Measurements from ENCODE around the gene GPR62. TPM values are rescaled to one million over a fixed set of nuclear protein-coding genes. Genes with fewer than 3 reads are reported as not detected.
A peak's percentile ranks its signal among the peaks of the same experiment; 100 is the strongest.

Gene GPR62
- total RNA-seq, 2 experiments from 2014 or later, result not detected

- ChIA-PET POLR2A (interaction anchor here (0.9 to 4.2 kb wide), 13 partner anchors 10 to 257 kb away, joined by 3 to 37 read pairs (median 5); partner anchors contain the start of genes ABHD14A, ABHD14B, ACY1 and PCBP4), CTCF (interaction anchor here (0.7 to 3.5 kb wide), 20 partner anchors 8 to 441 kb away, joined by 3 to 52 read pairs (median 4); partner anchors contain the start of genes ABHD14A, ABHD14B, ACY1 and DUSP7)
- Mint-ChIP-seq H3K27me3 (no peaks in the 10 kb centered on the region), H3K9me3 (no peaks in the 10 kb centered on the region), H3K36me3 (ENCODE audit: low read depth) (peaks cover 2% of the 10 kb centered on the region), H3K4me1 (peaks cover 33% of the 10 kb centered on the region), H3K27ac (peak overlapping the region; percentile 84), H3K4me3 (peak overlapping the region; percentile 83)
- DNase-seq, result peak; percentile 68
Measured at GRCh38 chr3:51942603-51943450, 12.4 kb upstream of the GPR62 start.

DNA sequence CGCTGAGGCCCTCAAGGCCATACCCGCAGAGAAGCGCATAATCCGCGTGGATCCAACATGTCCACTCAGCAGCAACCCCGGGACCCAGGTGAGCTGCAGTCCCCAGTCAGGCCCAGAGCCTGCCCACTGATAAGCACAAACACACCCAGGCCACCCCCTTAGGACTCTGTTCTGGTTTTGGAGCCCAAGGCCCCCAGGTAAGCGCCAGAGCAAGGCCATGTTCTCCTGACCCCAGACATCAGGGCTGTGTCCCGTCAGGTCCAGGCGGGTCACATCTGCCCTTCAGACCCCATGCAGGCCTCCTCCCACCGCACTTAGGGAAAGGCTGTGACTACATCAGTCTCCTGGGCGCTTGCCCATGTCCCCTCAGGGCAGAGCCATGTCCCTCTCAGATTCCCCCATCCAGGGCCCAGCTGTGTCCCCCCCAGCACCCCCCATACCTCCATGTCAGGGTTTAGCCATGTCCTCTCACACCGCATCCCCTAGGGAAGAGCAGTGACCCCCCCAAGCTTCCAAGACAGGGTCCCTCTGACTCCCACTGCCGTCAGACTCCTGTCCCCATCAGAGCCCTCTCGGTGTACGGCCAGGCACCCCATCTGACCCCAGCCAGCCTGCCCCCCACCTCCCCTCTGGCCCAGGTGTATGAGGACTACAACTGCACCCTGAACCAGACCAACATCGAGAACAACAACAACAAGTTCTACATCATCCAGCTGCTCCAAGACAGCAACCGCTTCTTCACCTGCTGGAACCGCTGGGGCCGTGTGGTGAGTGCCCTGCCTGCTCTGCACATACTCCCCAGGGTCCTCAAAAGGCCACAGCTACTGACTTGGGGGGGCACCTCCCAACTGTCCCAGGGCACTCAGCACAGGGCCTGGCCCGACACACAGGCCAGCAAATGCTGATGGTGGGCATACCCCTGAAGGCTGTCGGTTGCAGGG, 11.5 kb upstream of the GPR62 start:
- no peak for DNase-seq
- H3K36me3 Mint-ChIP-seq (ENCODE audit: low read depth), result peaks cover 2% of the 10 kb centered on the region
- POLR2A ChIA-PET, result interaction anchor here (1.0 to 4.2 kb wide), 7 partner anchors 10 to 51 kb away, joined by 3 to 37 read pairs (median 3); partner anchors contain the start of genes ABHD14A, ABHD14B and RPL29
- peak overlapping the region; percentile 83 for H3K4me3 Mint-ChIP-seq
- H3K9me3 Mint-ChIP-seq, result no peaks in the 10 kb centered on the region
- H3K27me3 Mint-ChIP-seq, result no peaks in the 10 kb centered on the region
- CTCF ChIA-PET, result interaction anchor here (0.7 to 3.5 kb wide), 9 partner anchors 8 to 112 kb away, joined by 3 to 52 read pairs (median 4); partner anchors contain the start of genes ABHD14A, ABHD14B, DUSP7 and RPL29
- peaks cover 33% of the 10 kb centered on the region for H3K4me1 Mint-ChIP-seq
- H3K27ac Mint-ChIP-seq, result no peak overlapping the region

- ChIA-PET CTCF (interaction anchor here (1.7 kb wide), 1 partner anchor 29 kb away, joined by 6 read pairs; the partner anchor contains the start of gene ABHD14B), POLR2A (interaction anchor here (1.0 to 4.2 kb wide), 4 partner anchors 9 to 51 kb away, joined by 3 to 29 read pairs (median 4); partner anchors contain the start of gene RPL29)
- H3K27me3 Mint-ChIP-seq, result no peaks in the 10 kb centered on the region
- no peaks in the 10 kb centered on the region for H3K9me3 Mint-ChIP-seq
- peaks cover 2% of the 10 kb centered on the region for H3K36me3 Mint-ChIP-seq (ENCODE audit: low read depth)
- no peak overlapping the region for H3K4me3 Mint-ChIP-seq
- DNase-seq, result no peak
- peaks cover 28% of the 10 kb centered on the region for H3K4me1 Mint-ChIP-seq
- no peak overlapping the region for H3K27ac Mint-ChIP-seq
Measured at GRCh38 chr3:51944451-51945021, 10.6 kb upstream of the GPR62 start.

- Mint-ChIP-seq H3K9me3 (no peaks in the 10 kb centered on the region), H3K27me3 (no peaks in the 10 kb centered on the region), H3K4me1 (peaks cover 23% of the 10 kb centered on the region), H3K27ac (no peak overlapping the region), H3K36me3 (ENCODE audit: low read depth) (peaks cover 2% of the 10 kb centered on the region), H3K4me3 (no peak overlapping the region)
- ChIA-PET POLR2A (interaction anchor here (1.0 to 4.2 kb wide), 3 partner anchors 8 to 50 kb away, joined by 3 to 29 read pairs (median 5); partner anchors contain the start of gene RPL29), CTCF (interaction anchor here (1.7 kb wide), 1 partner anchor 29 kb away, joined by 6 read pairs; the partner anchor contains the start of gene ABHD14B)
- no peak for DNase-seq
Measured at GRCh38 chr3:51945031-51945840, 9.9 kb upstream of the GPR62 start.

DNA sequence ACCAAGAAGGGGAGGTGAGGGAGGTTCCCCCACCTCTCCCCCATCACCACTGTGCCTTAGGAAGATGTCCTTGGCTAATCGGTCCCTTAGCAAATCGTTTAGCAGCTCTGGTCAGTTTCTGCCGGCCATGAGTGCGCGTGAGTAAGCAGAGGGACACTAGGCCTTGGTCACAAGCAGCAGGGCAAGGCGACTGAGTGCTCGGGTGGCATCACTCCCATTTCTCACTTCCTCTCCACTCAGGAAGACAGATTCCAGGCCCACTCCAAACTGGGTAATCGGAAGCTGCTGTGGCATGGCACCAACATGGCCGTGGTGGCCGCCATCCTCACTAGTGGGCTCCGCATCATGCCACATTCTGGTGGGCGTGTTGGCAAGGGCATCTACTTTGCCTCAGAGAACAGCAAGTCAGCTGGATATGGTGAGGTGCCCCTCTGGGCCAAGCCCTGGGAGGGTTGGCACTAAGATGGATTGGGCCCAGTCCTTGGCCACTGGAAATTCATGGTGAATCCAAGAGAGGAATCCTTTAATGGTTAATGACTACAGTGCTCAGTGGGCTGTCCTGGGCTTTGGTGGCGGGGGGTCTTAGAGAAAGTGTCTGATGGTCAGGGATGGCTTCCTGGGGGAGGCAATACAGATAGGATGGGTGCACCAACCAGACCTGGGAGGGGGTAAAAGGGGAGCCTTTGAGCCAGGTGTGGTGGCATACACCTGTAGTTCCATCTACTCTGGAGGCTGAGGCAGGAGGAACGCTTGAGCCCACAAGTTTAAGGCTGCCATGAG, 9.1 kb upstream of the GPR62 start:
- Mint-ChIP-seq H3K36me3 (ENCODE audit: low read depth) (no peaks in the 10 kb centered on the region), H3K4me1 (peaks cover 15% of the 10 kb centered on the region), H3K9me3 (no peaks in the 10 kb centered on the region), H3K27me3 (no peaks in the 10 kb centered on the region), H3K4me3 (no peak overlapping the region), H3K27ac (no peak overlapping the region)
- DNase-seq, result no peak
- POLR2A ChIA-PET, result interaction anchor here (0.9 to 2.2 kb wide), 3 partner anchors 8 to 21 kb away, joined by 3 to 5 read pairs (median 3); partner anchors contain the start of genes GPR62 and PCBP4
- CTCF ChIA-PET, result interaction anchor here (1.7 kb wide), 1 partner anchor 28 kb away, joined by 6 read pairs; the partner anchor contains the start of gene ABHD14B

GRCh38 chr3:51946796-51947195, 8.4 kb upstream of the GPR62 start:
- Mint-ChIP-seq H3K27ac (no peak overlapping the region), H3K9me3 (no peaks in the 10 kb centered on the region), H3K27me3 (no peaks in the 10 kb centered on the region), H3K4me1 (peaks cover 11% of the 10 kb centered on the region), H3K4me3 (no peak overlapping the region), H3K36me3 (ENCODE audit: low read depth) (no peaks in the 10 kb centered on the region)
- ChIA-PET POLR2A (interaction anchor here (0.9 to 1.3 kb wide), 2 partner anchors 8 to 20 kb away, joined by 3 read pairs; partner anchors contain the start of genes GPR62 and PCBP4), CTCF (no interaction called here)
- no peak for DNase-seq

GRCh38 chr3:51947215-51947900, 7.8 kb upstream of the GPR62 start:
- no peaks in the 10 kb centered on the region for H3K9me3 Mint-ChIP-seq
- H3K27ac Mint-ChIP-seq, result no peak overlapping the region
- CTCF ChIA-PET, result no interaction called here
- POLR2A ChIA-PET, result interaction anchor here (1.3 kb wide), 1 partner anchor 19 kb away, joined by 3 read pairs; the partner anchor contains the start of gene PCBP4
- H3K36me3 Mint-ChIP-seq (ENCODE audit: low read depth), result no peaks in the 10 kb centered on the region
- H3K4me1 Mint-ChIP-seq, result peaks cover 8% of the 10 kb centered on the region
- no peak for DNase-seq
- H3K27me3 Mint-ChIP-seq, result peaks cover 4% of the 10 kb centered on the region
- H3K4me3 Mint-ChIP-seq, result no peak overlapping the region

GRCh38 chr3:51948016-51948580, 7.1 kb upstream of the GPR62 start:
- Mint-ChIP-seq H3K4me3 (no peak overlapping the region), H3K36me3 (ENCODE audit: low read depth) (no peaks in the 10 kb centered on the region), H3K27ac (no peak overlapping the region), H3K4me1 (peaks cover under 1% of the 10 kb centered on the region), H3K9me3 (no peaks in the 10 kb centered on the region), H3K27me3 (peaks cover 7% of the 10 kb centered on the region)
- DNase-seq, result no peak
- POLR2A ChIA-PET, result no interaction called here
- CTCF ChIA-PET, result no interaction called here

- no peak for DNase-seq
- Mint-ChIP-seq H3K36me3 (ENCODE audit: low read depth) (no peaks in the 10 kb centered on the region), H3K27me3 (peaks cover 17% of the 10 kb centered on the region), H3K4me3 (no peak overlapping the region), H3K9me3 (no peaks in the 10 kb centered on the region), H3K4me1 (no peaks in the 10 kb centered on the region), H3K27ac (no peak overlapping the region)
- CTCF ChIA-PET, result no interaction called here
- POLR2A ChIA-PET, result no interaction called here
Measured at GRCh38 chr3:51949121-51949520, 6.1 kb upstream of the GPR62 start.

DNA sequence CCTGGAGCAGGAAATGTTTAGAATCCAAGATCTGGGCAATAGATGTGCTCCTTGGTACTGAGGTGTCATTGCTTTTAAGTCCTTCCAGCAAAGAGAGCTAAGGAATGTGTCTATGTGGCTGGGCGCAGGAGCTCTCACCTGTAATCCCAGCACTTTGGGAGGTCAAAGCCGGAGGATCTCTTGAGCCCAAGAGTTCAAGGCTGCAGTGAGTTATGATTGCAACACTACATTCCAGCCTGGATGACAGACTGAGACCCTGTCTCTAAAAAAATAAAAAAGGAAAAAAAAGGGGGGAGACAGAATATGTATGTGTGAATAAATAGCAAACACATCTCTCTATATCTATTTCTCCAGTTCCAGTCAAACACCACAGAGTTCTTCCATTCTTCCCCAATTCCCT, 4.3 kb upstream of the GPR62 start:
- H3K27me3 Mint-ChIP-seq, result peaks cover 29% of the 10 kb centered on the region
- no peak overlapping the region for H3K27ac Mint-ChIP-seq
- no peak for DNase-seq
- POLR2A ChIA-PET, result no interaction called here
- no peak overlapping the region for H3K4me3 Mint-ChIP-seq
- CTCF ChIA-PET, result interaction anchor here (1.7 kb wide), 1 partner anchor 8 kb away, joined by 8 read pairs; the partner anchor contains the start of gene PARP3
- no peaks in the 10 kb centered on the region for H3K9me3 Mint-ChIP-seq
- peaks cover 2% of the 10 kb centered on the region for H3K4me1 Mint-ChIP-seq
- H3K36me3 Mint-ChIP-seq (ENCODE audit: low read depth), result no peaks in the 10 kb centered on the region

Data from activated CD4-positive, alpha-beta memory T cell treated with anti-CD3 and anti-CD28 coated beads, Interleukin-2, amount 10 ng/mL, durations not matched to agents 7 days and 5 days (primary cell).